Kidney (tissue), 14 donors: ENCODE measurements around the gene NTRK2. TPM values are rescaled to one million over a fixed set of nuclear protein-coding genes. Genes with fewer than 3 reads are reported as not detected.

Experiments used
- DNase-seq, 5 donors: peaks; one replicate each; pipeline ENCODE4 v3.0.0-alpha.2; 2013 to 2020
- FAIRE-seq: peaks from 2 replicates; lab custom pipeline; 2012; peaks lifted over from hg19 to GRCh38; lab: Jason Lieb, UNC
- H3K27ac ChIP-seq, 2 donors: one replicate each; pipeline ENCODE4 v1.7.0; 2013; ENCODE audit warnings: low read depth in 2 of 2, low read length in 2 of 2, inconsistent platforms in 1 of 2
- H3K27me3 ChIP-seq: one replicate; pipeline ENCODE4 v1.7.1; 2013; ENCODE audit warnings: low read length, inconsistent platforms; ENCODE audit not compliant: control insufficient read depth, insufficient read depth
- H3K36me3 ChIP-seq, 3 donors: one replicate each; pipeline versions ENCODE4 v1.7.0 to v1.7.1; 2013; ENCODE audit warnings: low read length in 3 of 3, control low read depth in 1 of 3, inconsistent platforms in 1 of 3; ENCODE audit not compliant: insufficient read depth in 3 of 3, control insufficient read depth in 2 of 3
- H3K4me1 ChIP-seq, 3 donors: one replicate each; pipeline versions ENCODE4 v1.7.0 to v1.7.1; 2013; ENCODE audit warnings: low read length in 3 of 3, inconsistent platforms in 1 of 3, low read depth in 1 of 3; ENCODE audit not compliant: control insufficient read depth in 2 of 3, insufficient read depth in 2 of 3
- H3K4me3 ChIP-seq, 3 donors: one replicate each; pipeline versions ENCODE4 v1.7.0 to v1.8.1; 2013; ENCODE audit warnings: low read length in 3 of 3, control low read depth in 1 of 3, inconsistent platforms in 1 of 3
- H3K9ac ChIP-seq, 3 donors: one replicate each; pipeline versions ENCODE4 v1.7.0 to v1.7.1; 2013; ENCODE audit warnings: low read length in 3 of 3, control low read depth in 1 of 3, inconsistent platforms in 1 of 3
- H3K9me3 ChIP-seq, 3 donors: one replicate each; pipeline versions ENCODE4 v1.7.0 to v1.7.1; 2013; ENCODE audit warnings: low read length in 3 of 3, control low read depth in 1 of 3, inconsistent platforms in 1 of 3; ENCODE audit not compliant: control insufficient read depth in 2 of 3, insufficient read depth in 1 of 3
- CTCF ChIP-seq: IDR thresholded peaks from 3 replicates; pipeline ENCODE4 v1.5.1; 2012; ENCODE audit warnings: mild to moderate bottlenecking, moderate library complexity, borderline replicate concordance; ENCODE audit not compliant: insufficient read depth; ENCODE audit errors: extremely low read depth
- intact Hi-C: fragments of 100-400 bp; cut with DNase I; formaldehyde crosslinking; loops from one replicate; pipeline ENCODE4 v1.11.1; 2022
- polyA plus RNA-seq: library from polyadenylated mRNA; stranded (reverse); fragments of 350-450 nt; fragmentation: Illumina TruSeq; extraction: RNeasy Lipid Tissue Mini Kit (QIAGEN cat#74804); gene quantifications from one replicate; pipeline ENCODE4 v1.2.3, GENCODE V29; 2014; ENCODE audit warnings: low read depth, low replicate concordance; ENCODE audit not compliant: insufficient read depth
- total RNA-seq: library from RNA; stranded (reverse); fragmentation: NEBNext Ultra II Directional; extraction: Animal tissue kit (Norgen Biotek cat#: 25700); gene quantifications from one replicate; pipeline ENCODE4 v1.2.1, GENCODE V29; 2021
- donor health status: control.
- donor health status: control.
- donor health status: control.
- donor health status: control.
- donor health status: control.
- donor health status: DM: yes; HTN: yes; CAD: no.
- donor health status: Normal renal cell carcinoma (clear cell type).

NTRK2 gene
- total and polyA plus RNA-seq, 2 donors from 2014 or later: 20.0 to 41.2 TPM

GRCh38 chr9:84860249-84861115, 191.0 kb downstream of the NTRK2 start:
- DNase-seq (no peak), FAIRE-seq (no peak)
- no peaks in the 10 kb centered on the region for H3K36me3 ChIP-seq
- no peaks in the 10 kb centered on the region for H3K27me3 ChIP-seq
- intact Hi-C loops: no loop called here
- no peak overlapping the region for H3K27ac ChIP-seq
- H3K9ac ChIP-seq: no peak overlapping the region
- H3K4me3 ChIP-seq: no peak overlapping the region
- no peaks in the 10 kb centered on the region for H3K9me3 ChIP-seq
- H3K4me1 ChIP-seq: peaks cover 0 to 5% (median 0%) of the 10 kb centered on the region in 3 donors
- TF ChIP-seq CTCF: no peak

- peaks cover 0 to 5% (median 0%) of the 10 kb centered on the region in 3 donors for H3K4me1 ChIP-seq
- intact Hi-C loops: no loop called here
- no peak overlapping the region for H3K9ac ChIP-seq
- no peak overlapping the region for H3K27ac ChIP-seq
- H3K9me3 ChIP-seq: no peaks in the 10 kb centered on the region
- no peaks in the 10 kb centered on the region for H3K27me3 ChIP-seq
- no peak overlapping the region for H3K4me3 ChIP-seq
- FAIRE-seq (no peak), DNase-seq (no peak)
- no peak for TF ChIP-seq CTCF
- no peaks in the 10 kb centered on the region for H3K36me3 ChIP-seq
Observed at GRCh38 chr9:84861455-84861854, 191.9 kb downstream of the NTRK2 start.

- FAIRE-seq: no peak
- Histone ChIP-seq H3K9ac (no peak overlapping the region), H3K36me3 (no peaks in the 10 kb centered on the region), H3K4me1 (peaks cover 0 to 5% (median 0%) of the 10 kb centered on the region in 3 donors), H3K27ac (no peak overlapping the region), H3K9me3 (no peaks in the 10 kb centered on the region), H3K4me3 (no peak overlapping the region), H3K27me3 (no peaks in the 10 kb centered on the region)
- no peak for TF ChIP-seq CTCF
- no peak for DNase-seq
- intact Hi-C loops: no loop called here
Observed at GRCh38 chr9:84862308-84862707, 192.8 kb downstream of the NTRK2 start.
